Upper lobe of left lung (tissue), 4 donors: ENCODE results near the gene B3GALT5.

Source experiments
- EP300 ChIP-seq, 4 donors: sonication (generic); formaldehyde crosslinking; IDR thresholded peaks; one replicate each; pipeline ENCODE4 v1.5.1; 2017; ENCODE audit warnings: antibody characterized with exemption in 4 of 4, control low read depth in 2 of 4
- POLR2A ChIP-seq, 4 donors: fragments of 450-650 bp; IDR thresholded peaks; one replicate each; pipeline ENCODE4 v1.5.1; 2016 to 2017; ENCODE audit warnings: antibody characterized with exemption in 4 of 4, mild to moderate bottlenecking in 2 of 4
- POLR2AphosphoS5 ChIP-seq, 2 donors: sonication (generic); formaldehyde crosslinking; IDR thresholded peaks; one replicate each; pipeline ENCODE4 v1.5.1; 2017; ENCODE audit warnings: antibody characterized with exemption in 2 of 2
- TF ChIP-seq, protein P1 (sequence below), 6 experiments: fragments of 450-650 bp in 4 of 6; fragments of 200-600 bp in 2 of 6; sonication (generic) in 2 of 6; IDR thresholded peaks; one replicate each; pipeline ENCODE4 v1.5.1; 2016 to 2019; ENCODE audit warnings: antibody characterized with exemption in 6 of 6

GRCh38 chr21:39712273-39712672 lies 99.5 kb downstream of the B3GALT5 start:
- TF ChIP-seq, protein P1, sequence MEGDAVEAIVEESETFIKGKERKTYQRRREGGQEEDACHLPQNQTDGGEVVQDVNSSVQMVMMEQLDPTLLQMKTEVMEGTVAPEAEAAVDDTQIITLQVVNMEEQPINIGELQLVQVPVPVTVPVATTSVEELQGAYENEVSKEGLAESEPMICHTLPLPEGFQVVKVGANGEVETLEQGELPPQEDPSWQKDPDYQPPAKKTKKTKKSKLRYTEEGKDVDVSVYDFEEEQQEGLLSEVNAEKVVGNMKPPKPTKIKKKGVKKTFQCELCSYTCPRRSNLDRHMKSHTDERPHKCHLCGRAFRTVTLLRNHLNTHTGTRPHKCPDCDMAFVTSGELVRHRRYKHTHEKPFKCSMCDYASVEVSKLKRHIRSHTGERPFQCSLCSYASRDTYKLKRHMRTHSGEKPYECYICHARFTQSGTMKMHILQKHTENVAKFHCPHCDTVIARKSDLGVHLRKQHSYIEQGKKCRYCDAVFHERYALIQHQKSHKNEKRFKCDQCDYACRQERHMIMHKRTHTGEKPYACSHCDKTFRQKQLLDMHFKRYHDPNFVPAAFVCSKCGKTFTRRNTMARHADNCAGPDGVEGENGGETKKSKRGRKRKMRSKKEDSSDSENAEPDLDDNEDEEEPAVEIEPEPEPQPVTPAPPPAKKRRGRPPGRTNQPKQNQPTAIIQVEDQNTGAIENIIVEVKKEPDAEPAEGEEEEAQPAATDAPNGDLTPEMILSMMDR (IDR thresholded peaks at IDR 0.05), result no peak
- TF ChIP-seq POLR2AphosphoS5 (IDR thresholded peaks at IDR 0.05) (no peak), POLR2A (IDR thresholded peaks at IDR 0.05) (no peak), EP300 (IDR thresholded peaks at IDR 0.05) (no peak)
